Omental fat pad (tissue), 4 donors: ENCODE data around the gene SPARC. TPM values are rescaled to one million over a fixed set of nuclear protein-coding genes. Genes with fewer than 3 reads are reported as not detected.
"Not testable (repeated sequence)": the region's sequence is repeated elsewhere in the genome, so short reads cannot be mapped to it uniquely, and the experiment has no call there.

ENCODE experiments used
- ATAC-seq: fragments of 150-250 bp; one replicate; pipeline ENCODE4 v1.9.1; 2016; ENCODE audit warnings: mild to moderate bottlenecking, moderate library complexity; ENCODE audit not compliant: low FRiP score
- DNase-seq: peaks from one replicate; pipeline ENCODE4 v3.0.0-alpha.2; 2019; ENCODE audit warnings: low spot score
- total RNA-seq, 4 donors: library from RNA; depleted of rRNA; stranded (reverse); fragments of >200 nt; gene quantifications; one replicate each; pipeline ENCODE4 v1.1.0, GENCODE V29; 2016
- TF ChIP-seq, protein P1 (sequence below), 3 donors: fragments of 450-650 bp; IDR thresholded peaks; one replicate each; pipeline ENCODE4 v1.5.1; 2016 to 2017; ENCODE audit warnings: antibody characterized with exemption in 3 of 3, mild to moderate bottlenecking in 3 of 3, moderate library complexity in 2 of 3

The SPARC gene
- total RNA-seq, 4 donors from 2014 or later, result 579 to 1,303 (median 656) TPM

GRCh38 chr5:151695464-151695863, 8.7 kb upstream of the SPARC start:
- DNase-seq (no peak), ATAC-seq (no peak)
- TF ChIP-seq, protein P1, sequence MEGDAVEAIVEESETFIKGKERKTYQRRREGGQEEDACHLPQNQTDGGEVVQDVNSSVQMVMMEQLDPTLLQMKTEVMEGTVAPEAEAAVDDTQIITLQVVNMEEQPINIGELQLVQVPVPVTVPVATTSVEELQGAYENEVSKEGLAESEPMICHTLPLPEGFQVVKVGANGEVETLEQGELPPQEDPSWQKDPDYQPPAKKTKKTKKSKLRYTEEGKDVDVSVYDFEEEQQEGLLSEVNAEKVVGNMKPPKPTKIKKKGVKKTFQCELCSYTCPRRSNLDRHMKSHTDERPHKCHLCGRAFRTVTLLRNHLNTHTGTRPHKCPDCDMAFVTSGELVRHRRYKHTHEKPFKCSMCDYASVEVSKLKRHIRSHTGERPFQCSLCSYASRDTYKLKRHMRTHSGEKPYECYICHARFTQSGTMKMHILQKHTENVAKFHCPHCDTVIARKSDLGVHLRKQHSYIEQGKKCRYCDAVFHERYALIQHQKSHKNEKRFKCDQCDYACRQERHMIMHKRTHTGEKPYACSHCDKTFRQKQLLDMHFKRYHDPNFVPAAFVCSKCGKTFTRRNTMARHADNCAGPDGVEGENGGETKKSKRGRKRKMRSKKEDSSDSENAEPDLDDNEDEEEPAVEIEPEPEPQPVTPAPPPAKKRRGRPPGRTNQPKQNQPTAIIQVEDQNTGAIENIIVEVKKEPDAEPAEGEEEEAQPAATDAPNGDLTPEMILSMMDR (IDR thresholded peaks at IDR 0.05), result no peak

GRCh38 chr5:151694035-151694485, 7.3 kb upstream of the SPARC start:
- TF ChIP-seq, protein P1 (IDR thresholded peaks at IDR 0.05), result no peak
- DNase-seq (no peak), ATAC-seq (no peak)

GRCh38 chr5:151692312-151692711, 5.6 kb upstream of the SPARC start:
- ATAC-seq, result no peak
- TF ChIP-seq, protein P1 (IDR thresholded peaks at IDR 0.05), result no peak
- DNase-seq, result no peak

GRCh38 chr5:151691706-151692105, 5.0 kb upstream of the SPARC start:
- TF ChIP-seq, protein P1 (IDR thresholded peaks at IDR 0.05), result no peak
- ATAC-seq, result no peak
- DNase-seq, result no peak

DNA sequence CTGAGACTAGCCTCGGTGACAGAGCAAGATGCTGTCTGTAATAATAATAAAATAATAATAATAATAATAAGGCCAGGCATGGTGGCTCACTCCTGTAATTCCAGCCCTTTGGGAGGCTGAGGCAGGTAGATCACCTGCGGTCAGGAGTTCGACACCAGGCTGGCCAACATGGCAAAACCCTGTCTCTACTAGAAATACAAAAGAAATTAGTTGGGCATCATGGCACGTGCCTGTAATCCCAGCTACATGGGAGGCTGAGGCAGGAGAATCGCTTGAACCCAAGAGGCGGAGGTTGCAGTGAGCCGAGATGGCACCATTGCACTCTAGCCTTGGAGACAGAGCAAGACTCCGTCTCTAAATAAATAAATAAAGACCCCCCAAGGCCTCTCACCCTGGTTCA, 2.9 kb upstream of the SPARC start:
- ATAC-seq, DNase-seq: not testable (repeated sequence)

DNA sequence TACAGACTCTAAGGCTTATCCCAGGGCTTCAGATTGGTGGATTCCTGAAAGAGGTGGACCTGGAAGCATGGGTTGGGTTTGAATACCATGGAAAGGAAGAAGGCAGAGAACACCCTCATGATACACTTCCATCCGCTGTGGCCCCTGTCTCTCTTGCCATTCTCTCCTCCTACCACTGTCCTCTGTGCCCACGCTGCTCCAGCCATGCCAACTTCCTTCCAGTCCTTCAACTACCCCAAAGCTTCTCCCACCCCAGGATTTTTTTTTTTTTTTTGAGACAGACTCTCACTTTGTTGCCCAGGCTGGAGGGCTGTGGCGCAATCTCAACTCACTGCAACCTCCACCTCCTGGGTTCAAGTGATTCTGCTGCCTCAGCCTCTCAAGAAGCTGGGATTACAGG, 1.7 kb upstream of the SPARC start:
- DNase-seq (no peak), ATAC-seq (no peak)
- TF ChIP-seq, protein P1 (IDR thresholded peaks at IDR 0.05), result no peak

- ATAC-seq, result no peak
- DNase-seq, result no peak
- TF ChIP-seq, protein P1 (IDR thresholded peaks at IDR 0.05), result no peak
Observed at GRCh38 chr5:151685749-151686673, 704 bp downstream of the SPARC start.
